ENCODE measurements around the gene RBBP8. TPM values are rescaled to one million over a fixed set of nuclear protein-coding genes. Genes with fewer than 3 reads are reported as not detected.
"Not testable (repeated sequence)": the region's sequence is repeated elsewhere in the genome, so short reads cannot be mapped to it uniquely, and the experiment has no call there.

RBBP8 gene
- total RNA-seq, 1 donor: 19.3 TPM

DNA sequence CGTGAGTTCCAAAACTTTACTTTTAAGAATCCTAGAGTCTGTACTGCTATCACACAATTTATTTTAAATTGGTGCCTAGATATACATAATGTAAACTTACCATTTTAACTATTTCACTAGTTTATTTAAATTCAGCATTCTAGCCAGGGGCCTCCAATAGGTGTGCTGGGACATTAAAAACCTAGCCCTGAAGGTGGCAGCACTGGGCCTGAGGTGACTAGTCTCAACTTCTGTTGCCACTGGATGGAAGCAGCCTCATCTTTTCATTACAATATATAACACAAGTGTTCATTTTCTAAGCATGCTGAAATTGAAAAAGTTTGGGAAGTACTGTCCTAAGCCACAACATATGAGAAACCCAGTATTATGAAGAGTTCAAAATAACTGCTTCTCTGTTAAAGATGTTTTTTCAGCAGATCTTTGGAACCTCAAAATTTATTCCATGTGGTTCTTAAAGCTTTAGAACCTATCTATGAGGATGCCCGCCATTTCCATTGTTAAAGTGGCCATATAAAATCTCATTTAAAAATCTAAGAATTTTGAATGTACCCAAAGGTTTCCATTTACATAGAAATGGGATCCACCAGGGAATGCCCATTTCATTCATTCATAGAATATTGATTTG, 2.9 kb upstream of the RBBP8 start:
- H3K4me1 ChIP-seq (ENCODE audit: insufficient read depth, low read length): peaks cover 13% of the 10 kb centered on the region
- H3K27me3 ChIP-seq (ENCODE audit: insufficient read depth, low read length): no peaks in the 10 kb centered on the region
- no peaks in the 10 kb centered on the region for H3K9me3 ChIP-seq (ENCODE audit: low read depth, low read length)
- H3K4me3 ChIP-seq (ENCODE audit: low read length): no peak overlapping the region

DNA sequence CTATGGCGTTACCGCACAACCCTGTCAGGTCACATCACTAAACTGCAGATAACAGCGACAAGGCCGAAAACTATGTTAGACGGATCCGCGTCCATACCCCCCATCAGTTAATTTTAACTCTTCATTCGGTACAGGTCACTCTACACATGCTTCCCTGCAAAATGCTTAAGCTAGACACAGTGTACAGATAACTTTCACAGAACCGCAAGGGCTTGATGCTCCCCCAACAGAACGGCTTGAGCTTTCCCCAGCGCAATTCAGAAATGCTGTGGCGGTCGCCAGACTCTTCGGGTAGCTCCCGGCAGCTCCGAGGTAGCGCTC, 283 bp upstream of the RBBP8 start:
- peaks cover 13% of the 10 kb centered on the region for H3K4me1 ChIP-seq (ENCODE audit: insufficient read depth, low read length)
- H3K9me3 ChIP-seq (ENCODE audit: low read depth, low read length): no peaks in the 10 kb centered on the region
- peak overlapping the region; percentile 95 for H3K4me3 ChIP-seq (ENCODE audit: low read length)
- no peaks in the 10 kb centered on the region for H3K27me3 ChIP-seq (ENCODE audit: insufficient read depth, low read length)

DNA sequence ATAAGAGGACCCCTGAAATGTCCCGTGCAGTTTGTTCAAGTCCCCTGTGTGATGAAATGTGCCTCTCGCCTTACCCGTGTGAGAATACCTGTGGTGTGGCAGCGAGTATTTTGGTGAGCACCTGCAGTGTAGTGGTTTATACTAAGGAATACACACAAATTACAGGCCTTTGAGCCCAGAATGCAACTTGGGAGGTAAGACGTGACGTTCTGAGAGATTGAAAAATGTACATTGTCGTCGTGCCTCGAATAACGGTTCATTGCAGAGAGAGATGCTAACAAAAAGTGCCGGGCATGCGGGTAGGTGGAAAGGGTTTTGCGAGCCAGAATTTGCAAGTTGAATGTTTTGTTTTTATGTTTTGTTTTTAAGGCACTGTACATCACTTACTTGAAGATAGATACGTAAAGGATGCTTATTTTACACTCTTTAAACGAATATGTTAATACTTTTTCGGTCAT, 867 bp downstream of the RBBP8 start:
- Histone ChIP-seq H3K4me3 (ENCODE audit: low read length) (peak overlapping the region; percentile 95), H3K9me3 (ENCODE audit: low read depth, low read length) (no peaks in the 10 kb centered on the region), H3K4me1 (ENCODE audit: insufficient read depth, low read length) (peaks cover 19% of the 10 kb centered on the region), H3K27me3 (ENCODE audit: insufficient read depth, low read length) (no peaks in the 10 kb centered on the region)

DNA sequence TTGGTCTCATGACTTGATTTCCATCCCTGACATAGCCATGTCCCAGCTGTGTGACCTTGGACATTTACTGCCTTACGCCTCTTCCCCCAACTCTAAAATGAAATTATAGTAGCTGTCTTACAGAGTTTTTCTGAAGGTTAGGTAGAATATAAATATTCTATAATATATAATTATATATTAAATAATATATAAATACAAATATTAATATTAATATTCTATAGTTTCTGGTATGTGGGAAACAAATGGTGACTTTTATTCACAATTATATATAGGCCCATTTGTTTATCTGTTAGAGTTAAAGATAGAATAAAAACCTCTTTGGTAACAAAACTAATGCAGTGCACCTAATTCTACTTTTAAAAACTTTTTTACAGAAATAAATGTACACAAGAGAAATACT, 1.7 kb downstream of the RBBP8 start:
- Histone ChIP-seq H3K27me3 (ENCODE audit: insufficient read depth, low read length) (no peaks in the 10 kb centered on the region), H3K4me3 (ENCODE audit: low read length) (no peak overlapping the region), H3K9me3 (ENCODE audit: low read depth, low read length) (no peaks in the 10 kb centered on the region), H3K4me1 (ENCODE audit: insufficient read depth, low read length) (peaks cover 26% of the 10 kb centered on the region)

DNA sequence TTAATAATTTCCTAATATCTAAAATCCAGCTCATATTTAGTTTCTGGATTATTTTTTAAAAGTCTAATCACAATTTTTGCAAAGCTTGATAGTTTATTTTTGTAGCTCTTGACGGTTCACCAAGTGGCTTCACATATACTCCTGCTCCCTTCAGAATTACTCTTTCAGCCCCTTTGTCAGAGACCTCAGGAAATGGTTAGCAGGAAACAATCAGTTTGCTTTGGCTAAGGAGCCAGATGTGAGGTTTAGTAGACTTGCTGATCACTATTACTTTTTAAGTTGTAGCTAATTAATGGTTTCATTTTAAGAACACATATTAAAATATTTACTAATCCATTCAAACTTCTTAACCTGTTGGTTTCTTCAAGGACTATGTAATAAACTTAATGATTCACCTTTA, 2.3 kb downstream of the RBBP8 start:
- Histone ChIP-seq H3K4me3 (ENCODE audit: low read length) (no peak overlapping the region), H3K27me3 (ENCODE audit: insufficient read depth, low read length) (no peaks in the 10 kb centered on the region), H3K4me1 (ENCODE audit: insufficient read depth, low read length) (peaks cover 28% of the 10 kb centered on the region), H3K9me3 (ENCODE audit: low read depth, low read length) (no peaks in the 10 kb centered on the region)

DNA sequence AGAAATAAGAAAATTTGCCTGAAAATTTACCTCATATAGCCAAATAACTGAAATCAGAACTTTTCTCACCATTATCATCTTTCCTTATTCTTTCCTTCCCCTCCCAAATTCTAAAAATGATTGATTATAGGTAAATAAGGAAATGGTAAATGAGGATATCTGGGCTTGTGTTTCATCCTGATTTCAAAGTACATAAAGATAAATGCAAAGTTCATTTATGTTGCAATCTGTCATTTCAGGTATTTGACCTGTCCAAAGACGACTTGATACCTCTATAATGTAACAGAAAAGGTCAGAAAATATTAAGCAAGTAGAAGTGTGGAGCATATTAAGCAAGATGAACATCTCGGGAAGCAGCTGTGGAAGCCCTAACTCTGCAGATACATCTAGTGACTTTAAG, 3.4 kb downstream of the RBBP8 start:
- no peaks in the 10 kb centered on the region for H3K9me3 ChIP-seq (ENCODE audit: low read depth, low read length)
- peaks cover 28% of the 10 kb centered on the region for H3K4me1 ChIP-seq (ENCODE audit: insufficient read depth, low read length)
- H3K27me3 ChIP-seq (ENCODE audit: insufficient read depth, low read length): no peaks in the 10 kb centered on the region
- no peak overlapping the region for H3K4me3 ChIP-seq (ENCODE audit: low read length)

DNA sequence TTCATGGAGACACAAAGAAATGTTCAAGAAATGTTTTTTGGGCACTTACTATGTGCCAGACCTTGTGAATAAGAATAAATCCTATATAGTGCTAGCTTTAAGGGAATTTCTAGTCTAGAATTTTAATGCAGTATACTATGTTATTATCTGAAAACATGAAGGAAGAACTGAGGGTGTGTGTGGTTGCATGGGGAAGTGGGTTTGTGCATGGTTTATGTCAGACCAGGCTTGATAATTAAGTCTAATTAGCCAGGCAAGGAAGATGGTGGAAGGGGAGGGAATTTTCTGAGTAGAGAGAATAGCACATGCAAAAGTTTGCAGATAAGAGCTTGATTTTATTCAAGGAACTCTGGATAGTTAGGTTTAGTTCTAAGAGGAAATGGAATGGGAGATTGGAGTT, 6.5 kb downstream of the RBBP8 start:
- H3K4me3 ChIP-seq (ENCODE audit: low read length): no peak overlapping the region
- H3K27me3 ChIP-seq (ENCODE audit: insufficient read depth, low read length): no peaks in the 10 kb centered on the region
- no peaks in the 10 kb centered on the region for H3K9me3 ChIP-seq (ENCODE audit: low read depth, low read length)
- H3K4me1 ChIP-seq (ENCODE audit: insufficient read depth, low read length): peaks cover 16% of the 10 kb centered on the region

DNA sequence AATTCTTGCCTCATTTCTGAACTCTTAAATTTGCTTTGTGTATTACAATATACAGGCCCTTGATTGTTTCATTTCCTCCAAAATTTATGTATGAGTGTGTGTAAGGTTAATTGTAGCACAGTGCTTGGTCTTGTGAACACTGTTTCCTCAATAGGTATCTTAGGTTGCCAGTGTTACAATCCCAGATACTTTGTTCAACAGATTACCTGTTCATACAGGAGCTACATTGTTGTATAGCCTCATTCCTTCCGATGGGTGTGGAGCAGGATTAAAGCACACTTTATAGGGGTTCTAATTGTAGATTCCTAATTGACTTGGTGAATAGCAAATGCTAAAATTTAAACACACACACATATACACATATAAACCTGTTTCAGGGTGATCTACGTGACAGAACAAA, 10.7 kb downstream of the RBBP8 start:
- H3K9me3 ChIP-seq (ENCODE audit: low read depth, low read length): no peaks in the 10 kb centered on the region
- peaks cover 10% of the 10 kb centered on the region for H3K4me1 ChIP-seq (ENCODE audit: insufficient read depth, low read length)
- H3K27me3 ChIP-seq (ENCODE audit: insufficient read depth, low read length): no peaks in the 10 kb centered on the region
- H3K4me3 ChIP-seq (ENCODE audit: low read length): no peak overlapping the region

DNA sequence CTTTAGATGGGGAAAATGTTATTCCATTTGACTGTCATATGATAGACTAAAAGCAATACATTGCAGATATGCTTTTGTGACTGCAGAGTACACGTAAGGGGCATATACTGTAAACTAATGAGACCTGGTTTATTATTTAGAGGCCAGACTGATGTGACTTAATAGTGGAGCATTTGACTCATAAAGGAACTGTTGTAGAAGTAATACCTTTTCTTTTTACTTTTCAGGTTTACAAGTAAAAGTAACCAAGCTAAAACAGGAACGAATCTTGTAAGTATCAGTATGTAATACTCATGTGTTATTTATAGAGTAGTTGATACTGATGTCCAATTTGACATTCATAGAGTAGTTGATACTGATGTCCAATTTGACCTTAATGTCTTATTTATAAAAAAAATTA, 13.1 kb downstream of the RBBP8 start:
- no peaks in the 10 kb centered on the region for H3K4me1 ChIP-seq (ENCODE audit: insufficient read depth, low read length)
- H3K9me3 ChIP-seq (ENCODE audit: low read depth, low read length): no peaks in the 10 kb centered on the region
- no peaks in the 10 kb centered on the region for H3K27me3 ChIP-seq (ENCODE audit: insufficient read depth, low read length)
- no peak overlapping the region for H3K4me3 ChIP-seq (ENCODE audit: low read length)

DNA sequence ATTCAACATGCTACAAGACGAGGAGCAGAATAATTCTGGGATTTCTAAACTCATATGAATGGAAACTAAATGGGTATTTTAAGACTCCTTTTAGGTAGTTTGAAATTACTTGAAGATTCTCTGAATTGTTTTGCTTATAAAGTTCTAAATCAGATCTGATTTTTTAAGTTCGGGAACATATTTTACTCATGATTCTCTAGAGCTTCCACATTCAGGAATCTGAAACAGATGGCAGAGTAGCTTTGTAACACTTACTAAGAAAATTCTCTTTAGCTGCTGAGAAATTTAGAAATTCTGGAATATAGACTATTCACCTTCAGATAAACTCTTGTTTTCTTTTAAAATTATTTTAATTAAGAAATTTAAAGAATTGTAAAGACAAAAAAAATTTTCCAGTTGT, 13.7 kb downstream of the RBBP8 start:
- Histone ChIP-seq H3K4me3 (ENCODE audit: low read length) (no peak overlapping the region), H3K27me3 (ENCODE audit: insufficient read depth, low read length) (no peaks in the 10 kb centered on the region), H3K9me3 (ENCODE audit: low read depth, low read length) (no peaks in the 10 kb centered on the region), H3K4me1 (ENCODE audit: insufficient read depth, low read length) (no peaks in the 10 kb centered on the region)

DNA sequence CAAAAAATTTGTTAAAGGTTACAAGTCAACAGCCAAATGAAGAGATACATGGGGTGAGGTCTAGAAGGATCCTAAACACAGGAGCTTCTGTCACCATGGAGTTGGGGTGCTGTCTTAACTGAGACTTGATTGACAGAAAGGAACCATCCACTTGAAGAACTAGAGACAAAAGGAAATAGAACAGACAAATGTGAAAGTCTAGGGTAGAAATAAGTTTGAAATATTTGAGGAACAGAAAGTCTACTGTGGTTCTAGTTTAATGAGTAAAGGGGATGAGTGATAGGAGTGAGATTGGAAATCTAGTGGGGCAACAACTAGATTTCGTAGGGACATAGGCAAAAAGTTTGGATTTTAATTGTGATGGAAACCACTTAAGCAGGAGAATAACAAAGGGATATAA, 18.7 kb downstream of the RBBP8 start:
- Histone ChIP-seq H3K4me3 (ENCODE audit: low read length) (no peak overlapping the region), H3K9me3 (ENCODE audit: low read depth, low read length) (no peaks in the 10 kb centered on the region)

DNA sequence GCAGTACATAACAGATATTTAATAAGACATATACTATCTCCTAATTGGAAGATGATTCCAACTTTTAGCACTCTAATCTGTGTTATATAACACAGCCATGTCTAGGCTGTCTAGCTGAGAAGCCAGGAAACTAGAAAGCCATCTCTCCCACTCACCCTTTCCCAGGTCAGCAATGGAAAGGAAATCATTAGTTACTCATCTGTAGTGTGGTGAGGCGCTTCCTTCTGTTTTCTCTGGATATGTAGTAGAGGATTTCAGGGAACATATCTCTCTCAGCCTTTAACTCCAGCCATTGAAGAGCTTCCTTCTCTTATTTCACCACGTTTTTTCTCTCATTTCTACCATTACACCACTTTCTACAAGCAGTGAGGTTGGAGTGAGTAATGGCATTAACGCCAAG, 19.4 kb downstream of the RBBP8 start:
- peaks cover 7% of the 10 kb centered on the region for H3K4me1 ChIP-seq (ENCODE audit: insufficient read depth, low read length)
- H3K4me3 ChIP-seq (ENCODE audit: low read length): no peak overlapping the region
- H3K9me3 ChIP-seq (ENCODE audit: low read depth, low read length): no peaks in the 10 kb centered on the region
- H3K27me3 ChIP-seq (ENCODE audit: insufficient read depth, low read length): no peaks in the 10 kb centered on the region

More for the DNA sequence above, 18.7 kb downstream of the RBBP8 start:
- no peaks in the 10 kb centered on the region for H3K27me3 ChIP-seq (ENCODE audit: insufficient read depth, low read length)
- H3K4me1 ChIP-seq (ENCODE audit: insufficient read depth, low read length): peaks cover 7% of the 10 kb centered on the region

DNA sequence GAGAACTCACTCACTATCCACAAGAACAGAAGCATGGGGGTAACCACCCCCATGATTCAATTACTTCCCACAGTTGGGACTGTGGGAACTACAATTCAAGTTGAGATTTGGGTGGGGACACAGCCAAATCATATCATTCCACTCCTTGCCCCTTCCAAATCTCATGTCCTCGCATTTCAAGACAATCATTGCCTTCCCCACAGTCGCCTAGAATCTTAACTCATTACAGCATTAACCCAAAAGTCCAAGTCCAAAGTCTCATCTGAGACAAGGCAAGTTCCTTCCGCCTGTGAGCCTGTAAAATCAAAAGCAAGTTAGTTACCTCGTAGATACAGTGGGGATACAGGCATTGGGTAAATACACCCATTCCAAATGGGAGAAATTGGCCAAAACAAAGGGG, 20.9 kb downstream of the RBBP8 start:
- H3K4me3 ChIP-seq (ENCODE audit: low read length); H3K4me1 ChIP-seq (ENCODE audit: insufficient read depth, low read length); H3K27me3 ChIP-seq (ENCODE audit: insufficient read depth, low read length); H3K9me3 ChIP-seq (ENCODE audit: low read depth, low read length): not testable (repeated sequence)

DNA sequence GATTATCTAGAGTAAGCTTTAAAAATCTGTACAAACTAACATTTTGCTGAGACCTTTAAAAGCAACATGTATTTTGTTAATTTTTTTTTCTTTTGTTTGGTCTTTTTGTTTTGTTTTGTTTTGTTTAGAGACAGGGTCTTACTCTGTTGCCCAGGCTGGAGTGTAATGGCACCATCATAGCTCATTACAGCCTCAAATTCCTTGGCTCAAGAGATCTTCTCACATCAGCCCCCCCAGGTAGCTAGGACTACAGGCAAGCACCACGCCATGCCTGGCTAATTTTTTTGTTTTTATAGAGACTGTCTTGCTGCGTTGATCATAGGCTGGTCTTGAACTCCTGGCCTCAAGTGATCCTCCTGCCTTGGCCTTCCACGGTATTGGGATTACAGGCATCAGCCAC, 23.1 kb downstream of the RBBP8 start:
- H3K4me1 ChIP-seq (ENCODE audit: insufficient read depth, low read length): peaks cover 7% of the 10 kb centered on the region
- H3K4me3 ChIP-seq (ENCODE audit: low read length): no peak overlapping the region
- no peaks in the 10 kb centered on the region for H3K9me3 ChIP-seq (ENCODE audit: low read depth, low read length)
- H3K27me3 ChIP-seq (ENCODE audit: insufficient read depth, low read length): no peaks in the 10 kb centered on the region

DNA sequence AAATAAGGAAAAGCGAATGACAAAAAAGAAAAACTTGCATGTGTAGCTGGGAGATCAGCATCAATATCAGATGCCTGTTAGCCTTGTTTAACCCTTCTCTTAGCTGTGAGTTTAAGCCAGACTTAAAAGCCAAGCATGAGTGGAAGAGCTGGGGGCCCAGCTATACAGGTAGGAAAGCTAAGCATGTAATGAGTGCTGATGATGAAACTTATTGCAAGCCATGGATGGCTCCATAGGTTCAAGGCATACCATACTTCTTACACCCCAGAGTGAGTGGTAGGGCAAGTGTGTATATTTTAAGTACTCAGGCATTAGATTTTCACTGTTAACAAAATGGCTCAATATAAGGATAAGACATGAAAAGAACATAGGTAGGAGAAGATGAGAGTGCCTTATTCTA, 28.0 kb downstream of the RBBP8 start:
- Histone ChIP-seq H3K4me3 (ENCODE audit: low read length) (no peak overlapping the region), H3K27me3 (ENCODE audit: insufficient read depth, low read length) (no peaks in the 10 kb centered on the region), H3K4me1 (ENCODE audit: insufficient read depth, low read length) (no peaks in the 10 kb centered on the region), H3K9me3 (ENCODE audit: low read depth, low read length) (no peaks in the 10 kb centered on the region)

DNA sequence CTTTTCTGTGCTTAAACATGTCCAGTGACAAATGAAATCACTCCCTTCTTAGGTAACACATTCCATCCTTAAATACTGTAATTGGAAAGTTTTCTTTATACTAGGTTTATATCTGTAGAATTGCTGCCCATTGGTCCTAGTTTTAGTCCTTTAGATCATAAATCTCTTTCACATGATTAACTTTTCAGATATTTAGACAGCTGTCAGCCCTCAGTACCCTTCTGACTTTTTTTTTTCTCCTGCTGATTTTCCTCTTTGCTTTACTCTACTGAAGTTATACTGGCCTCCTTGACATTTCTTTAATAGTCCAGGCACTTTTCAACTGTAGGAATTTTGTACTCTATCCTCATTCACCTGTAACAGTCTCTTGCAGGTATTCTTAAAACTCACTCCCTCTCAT, 28.9 kb downstream of the RBBP8 start:
- Histone ChIP-seq H3K4me1 (ENCODE audit: insufficient read depth, low read length) (no peaks in the 10 kb centered on the region), H3K27me3 (ENCODE audit: insufficient read depth, low read length) (no peaks in the 10 kb centered on the region), H3K9me3 (ENCODE audit: low read depth, low read length) (no peaks in the 10 kb centered on the region), H3K4me3 (ENCODE audit: low read length) (no peak overlapping the region)
